SKM-1 (cell line): Measurements from ENCODE around the gene STRA6.

ENCODE experiments used
- DNase-seq: peaks from one replicate; lab custom pipeline; 2025; ENCODE audit not compliant: unreplicated experiment; lab: John Stamatoyannopoulos, UW

The STRA6 gene

GRCh38 chr15:74208496-74208895, 5.9 kb upstream of the STRA6 start:
- DNase-seq: no peak

DNA sequence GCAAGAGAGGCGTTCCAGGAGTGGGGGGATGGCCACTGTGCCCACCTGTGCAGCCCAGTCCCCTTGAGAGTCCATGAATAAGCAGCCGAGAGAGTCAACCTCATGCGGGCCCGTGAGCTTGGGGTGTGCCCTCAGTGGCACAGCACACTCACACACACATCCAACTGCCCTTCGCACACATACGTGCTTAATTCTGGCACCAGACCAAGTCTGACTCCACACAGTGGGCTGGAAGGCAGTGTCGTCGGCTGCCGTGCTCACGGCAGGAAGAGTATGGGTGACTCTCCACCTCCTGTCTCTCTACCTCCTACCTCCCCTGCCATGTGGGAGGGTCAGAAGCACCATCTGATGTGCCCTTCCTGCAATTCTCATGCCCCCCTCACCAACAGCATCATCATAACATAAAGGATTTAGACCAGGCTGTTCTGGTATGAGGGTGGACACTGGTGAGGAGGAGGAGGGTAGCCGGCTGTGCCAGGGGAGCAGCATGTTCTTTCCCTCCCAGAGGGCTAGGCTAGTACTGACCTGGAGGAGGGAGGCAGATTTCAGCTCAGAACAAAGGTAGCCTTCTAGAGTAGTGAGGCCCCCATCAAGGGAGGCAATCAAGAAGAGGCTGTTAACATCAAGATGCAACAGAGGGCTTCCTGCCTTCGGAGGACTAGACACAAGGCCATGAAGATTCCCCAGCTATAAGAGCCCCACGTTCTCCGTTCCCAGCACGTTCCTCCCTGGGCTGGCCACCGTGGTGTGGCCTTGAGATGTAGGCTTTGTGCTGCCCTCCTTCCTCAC, 5.3 kb upstream of the STRA6 start:
- no peak for DNase-seq

DNA sequence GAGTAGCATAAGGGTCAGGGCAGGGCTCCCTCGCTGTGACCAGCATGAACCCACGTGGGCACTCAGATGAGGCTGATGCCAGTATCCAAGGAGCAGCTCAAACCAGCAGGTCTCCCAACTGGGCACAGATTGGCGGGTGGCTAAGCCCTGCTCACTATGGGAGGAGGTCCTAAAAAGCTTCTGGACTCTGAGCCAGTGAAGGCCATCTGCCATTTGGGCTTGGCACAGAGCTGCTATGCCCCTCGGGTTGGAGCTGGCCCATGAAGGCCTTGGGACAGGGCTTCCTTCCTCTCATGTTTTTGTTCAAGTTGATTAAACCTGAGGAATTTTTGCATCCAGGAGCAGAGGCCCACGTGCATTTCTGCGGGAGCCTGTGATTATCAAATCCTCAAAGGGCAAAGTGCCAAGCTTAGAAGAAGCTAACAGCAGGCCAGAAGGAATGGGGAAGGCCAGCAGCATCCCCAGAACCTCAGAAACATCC, 4.3 kb upstream of the STRA6 start:
- DNase-seq: no peak

GRCh38 chr15:74205582-74205947, 3.0 kb upstream of the STRA6 start:
- no peak for DNase-seq

DNA sequence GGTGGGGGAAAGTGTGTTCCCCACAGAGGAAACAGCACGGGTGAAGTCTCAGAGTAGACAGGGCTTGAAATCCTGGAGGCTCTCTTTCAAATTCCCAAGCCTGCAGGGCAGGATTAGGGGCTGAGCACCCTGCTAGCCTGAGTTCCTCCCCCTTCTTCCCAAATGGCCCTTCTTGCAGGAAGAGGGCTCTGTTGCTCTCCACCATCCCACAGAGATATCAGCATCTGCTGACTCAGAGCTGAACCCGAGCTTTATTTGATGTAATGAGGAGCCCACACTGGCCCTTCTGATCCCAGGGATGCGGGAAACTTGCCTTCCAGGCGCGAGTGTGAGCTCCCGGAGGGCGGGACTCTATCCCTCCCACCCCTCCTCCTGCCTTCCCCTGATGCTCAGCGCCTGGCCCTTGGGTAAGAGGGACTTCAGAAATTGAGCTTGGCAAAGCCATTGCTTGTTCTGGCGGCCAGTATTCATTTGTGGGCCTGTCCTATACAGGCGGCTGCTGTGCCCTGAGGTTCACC, 1.4 kb upstream of the STRA6 start:
- DNase-seq: no peak

DNA sequence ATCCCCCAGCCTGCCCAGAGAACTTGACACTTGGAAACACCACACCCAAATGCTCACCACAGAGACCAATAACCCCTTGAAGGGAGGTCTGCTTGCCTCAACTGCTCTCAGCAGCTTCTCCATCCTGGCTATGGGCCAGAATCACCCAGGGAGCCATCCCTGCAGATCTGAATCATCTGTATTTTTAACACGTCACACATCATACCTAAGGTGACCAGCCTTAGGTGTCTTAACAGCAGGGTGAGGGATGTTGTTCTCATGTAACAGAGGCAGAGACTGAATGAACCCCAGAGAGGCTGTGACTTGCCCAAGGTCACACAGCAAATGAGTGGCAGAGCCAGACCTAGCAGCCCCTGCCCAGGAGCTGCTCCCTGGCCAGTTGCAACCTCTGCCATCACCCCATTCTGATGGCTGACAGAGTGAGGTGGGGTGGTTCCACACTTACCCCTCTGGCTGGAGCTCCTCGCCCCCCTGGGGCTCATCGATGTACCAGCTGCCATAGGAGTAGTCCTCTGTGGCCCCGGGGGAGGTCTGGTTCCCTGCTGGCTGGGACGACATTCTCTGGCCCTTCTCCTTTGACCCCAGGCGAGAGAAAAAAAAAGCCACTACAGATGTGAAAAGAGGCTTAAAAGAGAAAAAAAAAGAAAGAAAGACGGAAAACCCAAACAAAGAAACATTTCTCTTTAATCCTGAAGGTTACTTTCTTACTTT, 722 bp downstream of the STRA6 start:
- DNase-seq: no peak

DNA sequence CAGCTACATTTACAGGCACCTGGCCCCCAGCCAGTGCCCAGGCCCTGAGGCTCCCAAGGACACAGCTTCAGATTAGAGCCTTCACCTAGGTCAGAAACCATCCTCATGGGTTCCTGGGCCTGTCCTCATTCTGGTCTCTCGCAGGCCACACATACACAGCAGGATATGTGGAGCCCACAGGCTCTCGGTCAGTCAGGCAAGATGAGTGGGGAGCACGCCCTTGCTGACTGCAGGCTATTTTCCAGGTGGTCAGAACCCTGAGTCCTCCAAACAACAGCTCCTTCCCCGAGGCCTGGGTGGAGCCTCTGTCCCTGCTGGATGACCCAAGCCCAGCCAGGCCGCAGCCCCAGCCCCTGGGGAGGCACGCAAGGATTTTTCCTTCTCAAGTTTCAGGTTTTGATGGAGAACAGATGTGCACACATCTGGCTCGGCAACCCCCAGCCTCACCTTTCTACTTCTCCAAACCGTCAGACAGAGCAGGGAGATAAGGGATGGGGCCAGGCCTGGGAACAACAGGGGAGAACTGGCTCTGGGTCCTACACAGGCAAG, 1.6 kb downstream of the STRA6 start:
- no peak for DNase-seq

- DNase-seq: no peak
Observed at GRCh38 chr15:74200412-74200815, 2.2 kb downstream of the STRA6 start.

DNA sequence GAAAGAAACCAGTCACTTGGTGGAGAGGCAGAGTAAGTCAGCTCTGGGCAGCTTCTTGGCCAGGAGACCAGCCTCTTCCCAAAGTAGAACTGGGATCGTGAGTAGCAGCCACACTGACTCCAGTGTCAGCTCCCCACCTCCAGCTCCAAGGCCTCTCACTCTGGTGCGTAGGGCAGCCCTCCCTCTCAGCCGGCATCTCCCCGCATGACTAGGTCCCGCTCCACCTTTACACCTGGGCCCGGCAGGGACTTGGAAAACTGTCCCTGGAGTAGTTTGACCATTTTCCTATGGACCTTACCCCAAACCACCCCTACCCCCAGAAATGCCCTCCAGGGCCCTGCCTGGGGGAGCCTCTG, 3.3 kb downstream of the STRA6 start:
- DNase-seq: no peak

DNA sequence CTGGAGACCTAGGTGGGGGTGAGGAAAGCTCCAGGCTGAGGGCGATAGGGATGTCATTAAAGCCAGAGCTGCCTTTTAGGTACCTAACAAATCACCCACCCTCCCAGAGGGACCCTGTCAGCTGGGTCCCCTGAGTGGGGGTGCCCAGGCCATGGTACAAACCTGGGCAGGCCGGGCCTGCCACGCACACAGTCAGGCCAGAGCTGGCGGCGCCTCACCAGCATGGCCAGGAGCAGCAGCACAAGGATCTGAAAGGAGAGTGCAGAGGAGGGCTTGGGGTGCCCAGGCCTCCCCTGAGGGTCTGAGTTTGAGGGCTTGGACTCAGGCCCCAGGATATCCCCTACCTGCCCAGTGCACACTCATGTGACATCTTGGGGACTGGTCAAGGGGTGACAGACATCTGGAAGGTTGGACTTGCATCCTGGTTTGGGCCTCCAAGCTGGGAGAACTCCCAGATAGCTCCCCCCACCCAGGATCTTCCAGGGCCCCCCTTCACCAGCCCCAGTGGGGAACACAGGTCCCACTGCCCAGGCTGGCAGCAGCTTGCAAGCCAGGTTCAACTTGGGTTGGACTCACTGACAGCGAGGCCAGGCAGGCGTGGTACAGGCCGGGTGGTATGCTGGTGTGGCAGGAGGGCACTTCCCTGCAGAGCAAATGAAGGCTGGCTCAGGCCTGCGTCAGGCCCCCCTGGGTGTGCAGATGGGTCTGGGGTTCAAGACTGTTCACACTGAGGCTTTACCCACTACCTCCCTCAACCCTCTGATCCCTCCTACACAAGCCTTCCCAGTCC, 5.2 kb downstream of the STRA6 start:
- no peak for DNase-seq

DNA sequence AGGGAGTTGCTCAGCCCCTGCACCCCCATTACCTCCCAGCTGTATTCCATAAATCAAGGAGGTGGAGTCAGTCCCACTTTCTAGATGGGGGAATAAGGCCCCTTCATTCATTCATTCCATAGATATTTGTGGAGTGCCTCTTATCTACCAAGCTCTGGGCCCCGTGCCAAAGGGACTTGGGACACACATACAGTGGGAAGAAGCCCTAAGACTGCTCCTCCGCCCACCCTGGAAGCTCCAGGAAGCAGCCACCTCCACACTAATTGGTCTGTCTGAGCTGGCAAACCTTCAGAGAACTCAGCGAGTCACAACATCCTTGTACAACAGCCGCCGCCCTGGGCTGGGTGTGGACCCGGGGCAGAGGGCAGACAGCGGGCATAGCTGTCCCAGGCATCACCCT, 6.4 kb downstream of the STRA6 start:
- no peak for DNase-seq

- no peak for DNase-seq
Observed at GRCh38 chr15:74194572-74195559, 7.7 kb downstream of the STRA6 start.

DNA sequence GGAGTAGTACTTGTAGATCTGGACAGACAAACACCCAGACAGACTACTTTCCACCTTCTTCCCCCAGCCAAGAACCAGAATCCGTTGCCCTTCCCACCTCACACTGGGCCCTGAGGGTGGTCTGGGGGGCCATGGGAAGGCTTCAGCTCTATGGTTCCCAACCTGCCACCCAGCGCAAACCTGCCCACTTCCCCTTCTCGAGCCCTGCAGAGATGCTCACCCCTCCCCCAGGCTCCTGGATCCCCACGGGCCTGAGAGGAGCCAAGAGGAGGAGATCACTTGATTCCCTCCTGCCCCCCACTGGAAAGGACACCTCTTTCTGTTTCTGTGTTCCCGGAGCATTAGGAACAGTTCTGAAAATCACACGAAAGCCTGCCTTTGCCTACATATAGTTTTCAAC, 8.7 kb downstream of the STRA6 start:
- no peak for DNase-seq

DNA sequence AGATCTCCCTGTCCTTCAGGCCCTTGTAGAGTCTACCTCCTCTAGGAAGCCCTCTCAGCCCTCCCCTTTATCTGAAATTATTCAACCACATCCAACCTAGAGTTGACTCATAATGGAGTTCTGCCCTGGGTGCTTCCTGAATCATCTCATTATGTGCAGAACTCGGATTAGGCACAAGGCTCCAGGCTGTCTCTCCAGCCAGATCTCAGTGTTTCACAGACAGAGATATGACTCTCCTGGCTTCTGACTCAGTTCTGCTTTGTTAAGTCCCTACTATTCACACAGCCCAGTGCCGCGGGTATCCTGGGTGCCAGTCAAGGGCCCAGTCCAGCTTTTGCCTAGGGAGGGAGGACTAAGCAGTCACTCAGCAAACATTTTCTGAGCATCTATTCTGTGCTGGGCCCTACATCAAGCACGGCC, 9.3 kb downstream of the STRA6 start:
- no peak for DNase-seq

- DNase-seq: no peak
Observed at GRCh38 chr15:74192751-74193150, 9.8 kb downstream of the STRA6 start.

GRCh38 chr15:74191798-74192197, 10.8 kb downstream of the STRA6 start:
- DNase-seq: no peak

DNA sequence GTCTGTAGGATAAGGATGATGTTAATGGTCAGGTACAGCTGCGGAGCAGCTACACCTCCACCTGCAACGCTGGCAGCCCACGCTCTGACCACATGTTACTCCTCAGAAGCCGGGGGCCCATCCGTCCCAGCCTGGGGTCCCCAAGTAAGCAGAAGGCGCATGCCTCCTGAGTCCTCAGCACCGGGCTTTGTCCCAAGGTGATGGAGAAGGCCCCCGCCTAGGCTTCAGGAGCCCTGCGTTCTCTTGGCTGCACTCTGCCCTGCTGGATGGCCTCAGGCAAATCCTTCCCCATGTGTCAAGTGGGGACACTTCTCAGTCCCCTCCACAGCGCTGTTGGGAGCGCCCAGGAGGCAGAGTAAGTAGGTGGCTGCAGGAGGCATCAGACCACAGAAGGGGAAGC, 14.4 kb downstream of the STRA6 start:
- DNase-seq: no peak

DNA sequence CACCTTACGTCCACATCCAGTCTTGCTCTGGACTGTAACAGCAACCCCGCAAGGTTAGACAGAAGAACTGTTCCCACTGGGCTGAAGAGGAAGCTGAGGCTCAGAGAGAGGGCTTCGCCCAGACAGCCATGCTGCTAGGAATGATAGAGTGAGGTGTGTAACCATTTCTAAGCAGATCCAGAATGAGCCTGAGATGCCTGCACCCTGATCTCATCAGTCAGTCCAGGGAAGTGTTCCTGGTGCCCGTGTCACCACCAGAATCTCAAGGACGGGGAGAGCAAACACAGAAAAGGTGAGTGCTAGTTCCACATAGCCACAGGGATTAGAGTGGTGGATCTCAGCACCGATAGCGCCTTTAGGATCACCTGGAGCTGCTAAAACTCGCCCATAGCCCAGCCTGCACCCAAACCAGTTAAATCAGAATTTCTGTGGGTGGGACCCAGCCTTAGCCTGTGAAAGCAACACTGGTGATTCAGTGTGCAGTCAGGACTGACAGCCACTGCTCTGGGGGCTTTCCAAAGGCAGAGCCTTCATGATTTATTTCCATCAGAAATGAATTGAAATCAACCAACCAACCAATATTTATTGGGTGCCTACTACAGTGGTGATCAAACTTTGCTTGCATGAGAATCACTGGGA, 16.8 kb downstream of the STRA6 start:
- DNase-seq: no peak

DNA sequence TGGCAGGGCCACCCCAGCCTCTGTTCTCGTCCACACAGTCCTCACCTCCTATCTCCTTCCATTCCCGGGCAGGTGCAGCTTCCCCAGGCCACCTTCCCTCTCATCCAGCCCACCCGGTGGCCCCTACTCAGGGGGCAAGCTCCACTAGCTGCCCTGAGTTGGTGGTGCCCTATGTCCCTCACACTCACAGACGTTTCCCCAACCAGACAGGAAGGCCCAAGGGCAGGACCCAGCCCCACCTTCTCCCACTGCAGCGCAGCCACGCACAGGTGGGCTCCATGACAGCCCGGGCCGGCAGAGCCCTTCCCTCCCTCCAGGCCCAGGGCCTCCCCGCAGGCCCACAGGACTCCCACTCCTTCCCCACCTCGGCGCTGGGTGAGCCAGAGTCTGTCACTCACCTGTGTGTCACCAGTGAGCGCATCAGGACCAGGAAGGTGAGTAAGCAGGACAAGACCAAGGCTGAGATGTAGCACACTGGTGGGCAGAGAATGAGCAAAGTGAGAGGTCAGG, 17.9 kb downstream of the STRA6 start:
- no peak for DNase-seq
